Upper lobe of right lung (tissue), 1 donor: Measurements from ENCODE around the gene DLD. TPM values are rescaled to one million over a fixed set of nuclear protein-coding genes. Genes with fewer than 3 reads are reported as not detected.

Source experiments
- ATAC-seq: fragments of 200-7000 bp; cut with Tn5 transposase; one replicate; pipeline ENCODE4 v1.9.1; 2020; ENCODE audit warnings: mild to moderate bottlenecking, moderate library complexity
- DNase-seq: peaks from one replicate; pipeline ENCODE4 v3.0.0-alpha.2; 2020
- H3K27ac ChIP-seq: fragments of 200-600 bp; one replicate; pipeline ENCODE4 v1.8.0; 2022
- H3K27me3 ChIP-seq: fragments of 200-600 bp; one replicate; pipeline ENCODE4 v1.8.0; 2022; ENCODE audit warnings: mild to moderate bottlenecking
- H3K36me3 ChIP-seq: fragments of 200-600 bp; one replicate; pipeline ENCODE4 v1.8.0; 2022
- H3K4me1 ChIP-seq: fragments of 200-600 bp; one replicate; pipeline ENCODE4 v1.8.0; 2022
- H3K4me3 ChIP-seq: fragments of 200-600 bp; one replicate; pipeline ENCODE4 v1.8.0; 2022; ENCODE audit warnings: mild to moderate bottlenecking
- H3K9me3 ChIP-seq: fragments of 200-600 bp; one replicate; pipeline ENCODE4 v1.8.0; 2022
- CTCF ChIP-seq: fragments of 200-600 bp; IDR thresholded peaks from one replicate; pipeline ENCODE4 v1.8.0; 2022; ENCODE audit warnings: antibody characterized with exemption
- intact Hi-C: fragments of 100-400 bp; cut with DNase I; formaldehyde crosslinking; loops from one replicate; pipeline ENCODE4 v1.11.0; 2022
- total RNA-seq: library from RNA; stranded (reverse); fragmentation: NEBNext Ultra II Directional; extraction: Animal tissue kit (Norgen Biotek cat#: 25700); gene quantifications from one replicate; pipeline ENCODE4 v1.2.1, GENCODE V29; 2021
- donor health status: DM: no; HTN: yes; CAD: no; lungs with severe emphysema.

Gene DLD
- total RNA-seq, 1 donor from 2014 or later, result 65.6 TPM

- Histone ChIP-seq H3K36me3 (no peaks in the 10 kb centered on the region), H3K27me3 (no peaks in the 10 kb centered on the region), H3K4me1 (peaks cover 9% of the 10 kb centered on the region), H3K4me3 (no peak overlapping the region), H3K27ac (no peak overlapping the region), H3K9me3 (no peaks in the 10 kb centered on the region)
- TF ChIP-seq CTCF, result no peak
- DNase-seq (no peak), ATAC-seq (peak; percentile 19)
- intact Hi-C loops, result no loop called here
Measured at GRCh38 chr7:107858280-107858679, 32.7 kb upstream of the DLD start.

- DNase-seq, result no peak
- Histone ChIP-seq H3K4me1 (peaks cover 9% of the 10 kb centered on the region), H3K27me3 (no peaks in the 10 kb centered on the region), H3K9me3 (no peaks in the 10 kb centered on the region), H3K36me3 (no peaks in the 10 kb centered on the region), H3K27ac (no peak overlapping the region), H3K4me3 (no peak overlapping the region)
- no peak for TF ChIP-seq CTCF
- no peak for ATAC-seq
- intact Hi-C loops, result no loop called here
Measured at GRCh38 chr7:107860279-107860961, 30.6 kb upstream of the DLD start.

- Histone ChIP-seq H3K27ac (no peak overlapping the region), H3K27me3 (no peaks in the 10 kb centered on the region), H3K9me3 (no peaks in the 10 kb centered on the region), H3K4me3 (no peak overlapping the region), H3K36me3 (no peaks in the 10 kb centered on the region), H3K4me1 (peaks cover 9% of the 10 kb centered on the region)
- TF ChIP-seq CTCF, result no peak
- ATAC-seq (no peak), DNase-seq (no peak)
- intact Hi-C loops, result no loop called here
Measured at GRCh38 chr7:107860981-107861652, 29.9 kb upstream of the DLD start.

- no peak for ATAC-seq
- intact Hi-C loops, result no loop called here
- no peak for DNase-seq
- no peak for TF ChIP-seq CTCF
- H3K9me3 ChIP-seq, result no peaks in the 10 kb centered on the region
- no peaks in the 10 kb centered on the region for H3K4me1 ChIP-seq
- no peak overlapping the region for H3K27ac ChIP-seq
- H3K4me3 ChIP-seq, result no peak overlapping the region
- H3K27me3 ChIP-seq, result no peaks in the 10 kb centered on the region
- H3K36me3 ChIP-seq, result no peaks in the 10 kb centered on the region
Measured at GRCh38 chr7:107865956-107866775, 24.8 kb upstream of the DLD start.

GRCh38 chr7:107867858-107868466, 23.0 kb upstream of the DLD start:
- no peaks in the 10 kb centered on the region for H3K9me3 ChIP-seq
- ATAC-seq (no peak), DNase-seq (no peak)
- intact Hi-C loops, result no loop called here
- no peak for TF ChIP-seq CTCF
- H3K27ac ChIP-seq, result no peak overlapping the region
- no peaks in the 10 kb centered on the region for H3K36me3 ChIP-seq
- H3K4me1 ChIP-seq, result no peaks in the 10 kb centered on the region
- H3K4me3 ChIP-seq, result no peak overlapping the region
- H3K27me3 ChIP-seq, result no peaks in the 10 kb centered on the region
